ENCODE results near the gene HSP90AB1. TPM values are rescaled to one million over a fixed set of nuclear protein-coding genes. Genes with fewer than 3 reads are reported as not detected.

HSP90AB1 gene
- total and polyA plus RNA-seq, 9 of the 15 experiments (the other 6 are each of a cell fraction or from before 2014, with no cell fraction given) = 1,780 to 3,358 (median 2,262) TPM

- no peak for TF ChIP-seq NCOR1 (IDR thresholded peaks at IDR 0.05)
- peak; percentile 90 for TF ChIP-seq BCOR (IDR thresholded peaks at IDR 0.05)
- peak; percentile 56 for TF ChIP-seq HDAC2 (IDR thresholded peaks at IDR 0.05)
- no peak for TF ChIP-seq SMC3 (conservative IDR thresholded peaks at IDR 0.05; ENCODE audit: insufficient read depth, low read depth, low read length)
- TF ChIP-seq ZNF311 (CRISPR knock-in tag; IDR thresholded peaks at IDR 0.05) = no peak
- TF ChIP-seq RBM25 (IDR thresholded peaks at IDR 0.05; ENCODE audit: low read depth, low read length, severe bottlenecking) = peak; percentile 85
- TF ChIP-seq CTCF (IDR thresholded peaks at IDR 0.05 in 2 of 3, conservative IDR thresholded peaks at IDR 0.05 in 1 of 3; ENCODE audit: insufficient read depth in 2 of 3, low read depth in 1 of 3, low read length in 3 of 3) = peak in 2 of 3 experiments; percentile 32 to 38; a peak in 2 of 6 replicates
- peak; percentile 84 for TF ChIP-seq ZFP36 (IDR thresholded peaks at IDR 0.05; ENCODE audit: low read depth, low read length, partially characterized antibody)
- TF ChIP-seq SIN3B (IDR thresholded peaks at IDR 0.05; ENCODE audit: low read depth) = no peak
- TF ChIP-seq SMARCA5 (IDR thresholded peaks at IDR 0.05) = peak; percentile 62; the same call in 1 of the 2 replicates
- TF ChIP-seq KDM1A (IDR thresholded peaks at IDR 0.05) = peak; percentile 37 to 75; a peak in 3 of 4 replicates
- 0 out of 4 replicates have a peak, but pooled peaks of 1 of the 2 experiments have one; percentile 51 for TF ChIP-seq UBTF (IDR thresholded peaks at IDR 0.05; ENCODE audit: borderline replicate concordance in 1 of 2, low read depth in 2 of 2, low read length in 2 of 2)
- no peak for TF ChIP-seq U2AF2 (optimal IDR thresholded peaks at IDR 0.05; ENCODE audit: low read depth, low read length)
Observed at GRCh38 chr6:44224029-44224964, 22.6 kb upstream of the HSP90AB1 start (continued).

All from K562 (cell line).